GM12865 (cell line): ENCODE data around the gene RANBP10.
"Not testable (repeated sequence)": the region's sequence is repeated elsewhere in the genome, so short reads cannot be mapped to it uniquely, and the experiment has no call there.

Experiments used
- DNase-seq: peaks from one replicate; pipeline ENCODE4 v3.0.0; 2010; ENCODE audit warnings: low read depth
- H3K4me3 ChIP-seq: 2 replicates; pipeline ENCODE4 v1.5.1; 2011; ENCODE audit warnings: mild to moderate bottlenecking, low read depth, low read length, control low read depth
- CTCF ChIP-seq: IDR thresholded peaks from 2 replicates; pipeline ENCODE4 v1.5.1; 2011; ENCODE audit warnings: low read length, control low read depth, low read depth, inconsistent platforms; ENCODE audit not compliant: insufficient read depth; ENCODE audit errors: missing control alignments

The RANBP10 gene

GRCh38 chr16:67841198-67841815 is 34.9 kb upstream of the RANBP10 start:
- no peak for TF ChIP-seq CTCF
- DNase-seq = peak; percentile 16
- H3K4me3 ChIP-seq = peak overlapping the region; percentile 31

- TF ChIP-seq CTCF = no peak
- DNase-seq = no peak
- no peak overlapping the region for H3K4me3 ChIP-seq
Measured at GRCh38 chr16:67837811-67838210, 31.5 kb upstream of the RANBP10 start.

GRCh38 chr16:67837190-67837589 is 30.8 kb upstream of the RANBP10 start:
- DNase-seq, H3K4me3 ChIP-seq: not testable (repeated sequence)

- TF ChIP-seq CTCF = no peak
- H3K4me3 ChIP-seq = peak overlapping the region; percentile 94
- DNase-seq = no peak
Measured at GRCh38 chr16:67834242-67834614, 27.9 kb upstream of the RANBP10 start.

GRCh38 chr16:67833415-67834241 is 27.3 kb upstream of the RANBP10 start:
- peak; percentile 94 for DNase-seq
- no peak for TF ChIP-seq CTCF
- H3K4me3 ChIP-seq = peak overlapping the region; percentile 94

- no peak for DNase-seq
- TF ChIP-seq CTCF = no peak
- peak overlapping the region; percentile 94 for H3K4me3 ChIP-seq
Measured at GRCh38 chr16:67833030-67833414, 26.7 kb upstream of the RANBP10 start.

- DNase-seq = no peak
- no peak overlapping the region for H3K4me3 ChIP-seq
- no peak for TF ChIP-seq CTCF
Measured at GRCh38 chr16:67828651-67829050, 22.3 kb upstream of the RANBP10 start.
